PC-3 (cell line): Measurements from ENCODE around the gene AKAP8L. TPM values are rescaled to one million over a fixed set of nuclear protein-coding genes. Genes with fewer than 3 reads are reported as not detected.

Source experiments
- ATAC-seq: fragments of 200-7000 bp; cut with Tn5 transposase; 2 replicates; pipeline ENCODE4 v1.9.1; 2020; ENCODE audit warnings: mild to moderate bottlenecking, moderate library complexity
- BruUV-seq: library from RNA; stranded (reverse); fragments of 400-500 nt; replicated peaks from 2 replicates; lab custom pipeline; 2021; lab: Mats Ljungman, UMichigan
- CTCF ChIA-PET: fragments of 300-600 bp; sonication (Branson Sonifier 250); formaldehyde crosslinking; loops from one replicate; lab custom pipeline; 2022; ENCODE audit warnings: antibody characterized with exemption; lab: Charles Lee
- POLR2A ChIA-PET: fragments of 300-600 bp; sonication (Branson Sonifier 250); formaldehyde crosslinking; loops from one replicate; lab custom pipeline; 2022; ENCODE audit warnings: antibody characterized with exemption; ENCODE audit not compliant: unreplicated experiment; lab: Charles Lee
- DNase-seq: peaks from one replicate; pipeline ENCODE4 v3.0.0-alpha.2; 2015
- H2AFZ ChIP-seq: fragments of 300-600 bp; sonication (generic); 2 replicates; pipeline ENCODE4 v1.6.0; 2016; ENCODE audit warnings: antibody characterized with exemption, low read length
- H3F3A ChIP-seq: fragments of 300-600 bp; sonication (generic); one replicate; pipeline ENCODE4 v1.6.0; 2017; ENCODE audit warnings: antibody characterized with exemption, low read length, control low read depth, mild to moderate bottlenecking; ENCODE audit not compliant: unreplicated experiment
- H3K27ac ChIP-seq: fragments of 300-600 bp; sonication (generic); 2 replicates; pipeline ENCODE4 v1.5.1; 2016; ENCODE audit warnings: mild to moderate bottlenecking, low read length
- H3K27me3 ChIP-seq: fragments of 300-600 bp; sonication (generic); 2 replicates; pipeline ENCODE4 v1.6.1; 2016; ENCODE audit warnings: low read length, mixed read lengths
- H3K36me3 ChIP-seq: fragments of 300-600 bp; sonication (generic); 2 replicates; pipeline ENCODE4 v1.6.1; 2016; ENCODE audit warnings: low read depth, mixed run types, low read length, mixed read lengths
- H3K4me1 ChIP-seq: fragments of 300-600 bp; sonication (generic); 2 replicates; pipeline ENCODE4 v1.5.1; 2016; ENCODE audit warnings: low read length; ENCODE audit not compliant: insufficient read depth
- H3K4me2 ChIP-seq: fragments of 300-600 bp; sonication (generic); 2 replicates; pipeline ENCODE4 v1.6.0; 2016; ENCODE audit warnings: low read length
- H3K4me3 ChIP-seq: fragments of 300-600 bp; sonication (generic); 2 replicates; pipeline ENCODE4 v1.5.1; 2016; ENCODE audit warnings: mild to moderate bottlenecking, low read length, mixed read lengths
- H3K79me2 ChIP-seq: fragments of 300-600 bp; sonication (generic); 2 replicates; pipeline ENCODE4 v1.6.1; 2017; ENCODE audit warnings: low read length, mixed read lengths
- H3K9ac ChIP-seq: fragments of 300-600 bp; sonication (generic); 2 replicates; pipeline ENCODE4 v1.6.0; 2016; ENCODE audit warnings: mild to moderate bottlenecking, low read length
- H3K9me2 ChIP-seq: fragments of 300-600 bp; sonication (generic); replicated peaks from 2 replicates; pipeline ENCODE4 v1.6.1; 2016; ENCODE audit warnings: mixed run types, low read length, mixed read lengths
- H3K9me3 ChIP-seq: fragments of 300-600 bp; sonication (generic); 2 replicates; pipeline ENCODE4 v1.6.1; 2016; ENCODE audit warnings: low read length, mixed read lengths
- H4K20me1 ChIP-seq: fragments of 300-600 bp; sonication (generic); 2 replicates; pipeline ENCODE4 v1.6.1; 2016; ENCODE audit warnings: low read length, mixed read lengths
- CTCF ChIP-seq: fragments of 300-600 bp; sonication (generic); conservative IDR thresholded peaks from 2 replicates; pipeline ENCODE4 v1.5.1; 2017; ENCODE audit warnings: antibody characterized with exemption, low read depth, mild to moderate bottlenecking, low read length
- EZH2 ChIP-seq: fragments of 300-600 bp; sonication (generic); IDR thresholded peaks from one replicate; pipeline ENCODE4 v1.6.1; 2017; ENCODE audit warnings: antibody characterized with exemption, mild to moderate bottlenecking, low read length; ENCODE audit not compliant: unreplicated experiment
- EZH2phosphoT487 ChIP-seq: fragments of 300-600 bp; sonication (generic); IDR thresholded peaks from 2 replicates; pipeline ENCODE4 v1.6.1; 2018; ENCODE audit warnings: mild to moderate bottlenecking, antibody characterized with exemption, low read length, borderline replicate concordance
- intact Hi-C: fragments of 100-400 bp; cut with micrococcal nuclease; formaldehyde crosslinking; loops from 2 replicates; pipeline ENCODE4 v1.9.0; 2023
- total RNA-seq: library from RNA; depleted of rRNA; stranded (reverse); fragments of >200 nt; gene quantifications from 2 replicates; pipeline ENCODE4 v1.2.3, GENCODE V29; 2014

AKAP8L gene
- total RNA-seq, 1 experiment from 2014 or later = 97.9 TPM

- Histone ChIP-seq H3K4me3 (no peak overlapping the region), H4K20me1 (peaks cover 43% of the 10 kb centered on the region)
- POLR2A ChIA-PET = no interaction called here
These were observed 14.6 kb downstream of the AKAP8L start for GRCh38 chr19:15404097-15404779.

GRCh38 chr19:15403151-15403531, 15.6 kb downstream of the AKAP8L start:
- CTCF ChIA-PET = no interaction called here
- intact Hi-C loops = no loop called here

More at GRCh38 chr19:15404097-15404779, 14.6 kb downstream of the AKAP8L start:
- TF ChIP-seq EZH2 (no peak), EZH2phosphoT487 (no peak), CTCF (no peak)
- ATAC-seq = no peak
- Histone ChIP-seq H3K79me2 (peaks cover 75% of the 10 kb centered on the region), H3K4me2 (no peak overlapping the region), H3K27ac (no peak overlapping the region), H3K4me1 (no peaks in the 10 kb centered on the region), H3K9me2 (no peaks in the 10 kb centered on the region), H3K27me3 (no peaks in the 10 kb centered on the region), H3K9me3 (no peaks in the 10 kb centered on the region), H3K9ac (no peak overlapping the region), H2AFZ (no peak overlapping the region), H3K36me3 (peaks cover 26% of the 10 kb centered on the region), H3F3A (no peaks in the 10 kb centered on the region)
- BruUV-seq = no TSS peak
- CTCF ChIA-PET = no interaction called here
- intact Hi-C loops = no loop called here
- DNase-seq = no peak

More at GRCh38 chr19:15403151-15403531, 15.6 kb downstream of the AKAP8L start:
- H3K9ac ChIP-seq = no peak overlapping the region
- BruUV-seq = no TSS peak
- H3K4me1 ChIP-seq = no peaks in the 10 kb centered on the region
- H4K20me1 ChIP-seq = peaks cover 39% of the 10 kb centered on the region
- TF ChIP-seq EZH2 (no peak), EZH2phosphoT487 (no peak), CTCF (no peak)
- POLR2A ChIA-PET = no interaction called here
- DNase-seq (no peak), ATAC-seq (no peak)
- no peaks in the 10 kb centered on the region for H3K9me2 ChIP-seq
- H3K4me2 ChIP-seq = no peak overlapping the region
- no peak overlapping the region for H3K4me3 ChIP-seq
- H3K79me2 ChIP-seq = peaks cover 64% of the 10 kb centered on the region
- no peak overlapping the region for H3K27ac ChIP-seq
- peaks cover 25% of the 10 kb centered on the region for H3K36me3 ChIP-seq
- H3K9me3 ChIP-seq = no peaks in the 10 kb centered on the region
- no peaks in the 10 kb centered on the region for H3K27me3 ChIP-seq
- no peak overlapping the region for H2AFZ ChIP-seq
- no peaks in the 10 kb centered on the region for H3F3A ChIP-seq
